Measurements from ENCODE around the gene TMEM198. TPM values are rescaled to one million over a fixed set of nuclear protein-coding genes. Genes with fewer than 3 reads are reported as not detected.

The TMEM198 gene
- total RNA-seq, 1 donor from 2014 or later: 2.5 TPM

- peaks cover 37% of the 10 kb centered on the region for H3K4me1 ChIP-seq
- DNase-seq: no peak
- TF ChIP-seq, protein P1, sequence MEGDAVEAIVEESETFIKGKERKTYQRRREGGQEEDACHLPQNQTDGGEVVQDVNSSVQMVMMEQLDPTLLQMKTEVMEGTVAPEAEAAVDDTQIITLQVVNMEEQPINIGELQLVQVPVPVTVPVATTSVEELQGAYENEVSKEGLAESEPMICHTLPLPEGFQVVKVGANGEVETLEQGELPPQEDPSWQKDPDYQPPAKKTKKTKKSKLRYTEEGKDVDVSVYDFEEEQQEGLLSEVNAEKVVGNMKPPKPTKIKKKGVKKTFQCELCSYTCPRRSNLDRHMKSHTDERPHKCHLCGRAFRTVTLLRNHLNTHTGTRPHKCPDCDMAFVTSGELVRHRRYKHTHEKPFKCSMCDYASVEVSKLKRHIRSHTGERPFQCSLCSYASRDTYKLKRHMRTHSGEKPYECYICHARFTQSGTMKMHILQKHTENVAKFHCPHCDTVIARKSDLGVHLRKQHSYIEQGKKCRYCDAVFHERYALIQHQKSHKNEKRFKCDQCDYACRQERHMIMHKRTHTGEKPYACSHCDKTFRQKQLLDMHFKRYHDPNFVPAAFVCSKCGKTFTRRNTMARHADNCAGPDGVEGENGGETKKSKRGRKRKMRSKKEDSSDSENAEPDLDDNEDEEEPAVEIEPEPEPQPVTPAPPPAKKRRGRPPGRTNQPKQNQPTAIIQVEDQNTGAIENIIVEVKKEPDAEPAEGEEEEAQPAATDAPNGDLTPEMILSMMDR (IDR thresholded peaks at IDR 0.05; ENCODE audit: borderline replicate concordance): no peak
- intact Hi-C loops (cut with micrococcal nuclease): no loop called here
- no peak overlapping the region for H3K27ac ChIP-seq (replicated peaks)
- no peak overlapping the region for H3K4me3 ChIP-seq
- no peaks in the 10 kb centered on the region for H3K9me3 ChIP-seq (replicated peaks)
- peaks cover 8% of the 10 kb centered on the region for H3K36me3 ChIP-seq
- peaks cover 35% of the 10 kb centered on the region for H3K27me3 ChIP-seq (ENCODE audit: low read depth)
Observed at GRCh38 chr2:219545943-219546352, 2.1 kb downstream of the TMEM198 start.

DNA sequence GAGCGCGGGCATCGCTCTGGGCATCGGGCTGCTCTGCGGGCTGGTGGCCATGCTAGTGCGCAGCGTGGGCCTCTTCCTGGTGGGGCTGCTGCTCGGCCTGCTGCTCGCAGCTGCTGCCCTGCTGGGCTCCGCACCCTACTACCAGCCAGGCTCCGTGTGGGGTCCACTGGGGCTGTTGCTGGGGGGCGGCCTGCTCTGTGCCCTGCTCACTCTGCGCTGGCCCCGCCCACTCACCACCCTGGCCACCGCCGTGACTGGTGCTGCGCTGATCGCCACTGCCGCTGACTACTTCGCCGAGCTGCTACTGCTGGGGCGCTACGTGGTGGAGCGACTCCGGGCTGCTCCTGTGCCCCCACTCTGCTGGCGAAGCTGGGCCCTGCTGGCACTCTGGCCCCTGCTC lies 3.8 kb downstream of the TMEM198 start:
- no peaks in the 10 kb centered on the region for H3K9me3 ChIP-seq (replicated peaks)
- intact Hi-C loops (cut with micrococcal nuclease): no loop called here

GRCh38 chr2:219548990-219549389 lies 5.2 kb downstream of the TMEM198 start:
- TF ChIP-seq, protein P1 (IDR thresholded peaks at IDR 0.05; ENCODE audit: borderline replicate concordance): no peak
- Histone ChIP-seq H3K4me3 (no peak overlapping the region), H3K4me1 (peaks cover 30% of the 10 kb centered on the region), H3K9me3 (replicated peaks) (no peaks in the 10 kb centered on the region), H3K27ac (replicated peaks) (no peak overlapping the region), H3K36me3 (no peaks in the 10 kb centered on the region), H3K27me3 (ENCODE audit: low read depth) (peaks cover 47% of the 10 kb centered on the region)
- intact Hi-C loops (cut with micrococcal nuclease): no loop called here
- DNase-seq: no peak

More for the DNA sequence above, 3.8 kb downstream of the TMEM198 start:
- Histone ChIP-seq H3K4me3 (no peak overlapping the region), H3K27me3 (ENCODE audit: low read depth) (peaks cover 36% of the 10 kb centered on the region), H3K4me1 (peaks cover 34% of the 10 kb centered on the region), H3K27ac (replicated peaks) (no peak overlapping the region), H3K36me3 (no peaks in the 10 kb centered on the region)
- no peak for DNase-seq
- TF ChIP-seq, protein P1 (IDR thresholded peaks at IDR 0.05; ENCODE audit: borderline replicate concordance): no peak

- H3K9me3 ChIP-seq (replicated peaks): no peaks in the 10 kb centered on the region
- TF ChIP-seq, protein P1 (IDR thresholded peaks at IDR 0.05; ENCODE audit: borderline replicate concordance): no peak
- H3K27me3 ChIP-seq (ENCODE audit: low read depth): peaks cover 53% of the 10 kb centered on the region
- intact Hi-C loops (cut with micrococcal nuclease): no loop called here
- peaks cover 24% of the 10 kb centered on the region for H3K4me1 ChIP-seq
- DNase-seq: no peak
- no peaks in the 10 kb centered on the region for H3K36me3 ChIP-seq
- H3K4me3 ChIP-seq: no peak overlapping the region
- H3K27ac ChIP-seq (replicated peaks): no peak overlapping the region
Observed at GRCh38 chr2:219549619-219550018, 5.8 kb downstream of the TMEM198 start.

DNA sequence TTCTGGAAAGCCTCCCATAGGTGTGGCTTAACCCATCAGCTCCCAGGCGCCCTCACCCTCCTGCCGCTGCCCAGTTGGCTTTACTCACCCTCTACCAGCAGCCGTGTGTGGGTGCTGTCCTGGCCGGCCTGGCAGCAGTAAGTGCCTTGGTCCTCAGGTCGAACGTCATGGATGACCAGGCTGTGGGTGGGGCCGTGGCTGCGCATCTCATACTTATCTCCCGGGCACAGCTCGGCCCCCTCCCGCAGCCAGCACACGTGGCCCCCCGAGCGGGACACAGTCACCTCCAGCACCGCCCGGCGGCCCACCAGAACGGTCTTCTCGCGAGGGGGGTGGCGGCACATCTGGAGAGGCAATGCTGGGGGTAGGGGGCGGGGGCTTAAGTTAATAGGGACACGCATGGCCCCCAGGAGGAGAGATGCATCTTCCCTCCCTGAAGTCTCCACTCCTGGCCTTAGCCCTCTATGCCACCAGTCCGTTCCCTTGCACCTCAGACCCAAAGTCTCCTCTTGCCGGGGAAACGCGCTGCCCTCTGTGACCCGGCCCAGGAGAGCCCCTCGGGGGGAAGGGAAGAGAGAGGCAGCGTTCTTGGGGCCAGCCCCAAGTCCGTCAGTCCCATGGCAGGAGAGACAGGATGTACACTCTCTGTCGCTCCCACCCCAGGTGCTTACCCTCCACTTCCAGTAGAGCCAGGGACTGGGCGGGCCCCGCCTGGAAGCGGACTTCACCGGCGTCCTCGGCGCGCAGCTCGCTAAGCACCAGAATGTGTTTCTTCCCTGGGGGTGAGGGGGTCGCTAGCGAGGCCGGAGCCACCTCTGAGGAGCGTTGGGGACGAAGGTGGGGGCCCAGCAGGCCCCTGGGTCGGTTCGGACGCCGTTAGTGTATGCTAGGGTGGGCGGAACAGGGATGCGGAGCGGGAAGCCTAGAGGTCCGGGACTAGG lies 7.9 kb downstream of the TMEM198 start:
- DNase-seq: no peak
- Histone ChIP-seq H3K27ac (replicated peaks) (peak overlapping the region; percentile 3), H3K4me3 (peak overlapping the region; percentile 67), H3K9me3 (replicated peaks) (no peaks in the 10 kb centered on the region), H3K36me3 (peaks cover 11% of the 10 kb centered on the region), H3K27me3 (ENCODE audit: low read depth) (peaks cover 53% of the 10 kb centered on the region), H3K4me1 (peaks cover 21% of the 10 kb centered on the region)
- TF ChIP-seq, protein P1 (IDR thresholded peaks at IDR 0.05; ENCODE audit: borderline replicate concordance): no peak
- intact Hi-C loops (cut with micrococcal nuclease): no loop called here
